Measurements from ENCODE around the gene CEP85. TPM values are rescaled to one million over a fixed set of nuclear protein-coding genes. Genes with fewer than 3 reads are reported as not detected.

CEP85 gene
- total RNA-seq, 1 experiment from 2014 or later, result 37.2 TPM

DNA sequence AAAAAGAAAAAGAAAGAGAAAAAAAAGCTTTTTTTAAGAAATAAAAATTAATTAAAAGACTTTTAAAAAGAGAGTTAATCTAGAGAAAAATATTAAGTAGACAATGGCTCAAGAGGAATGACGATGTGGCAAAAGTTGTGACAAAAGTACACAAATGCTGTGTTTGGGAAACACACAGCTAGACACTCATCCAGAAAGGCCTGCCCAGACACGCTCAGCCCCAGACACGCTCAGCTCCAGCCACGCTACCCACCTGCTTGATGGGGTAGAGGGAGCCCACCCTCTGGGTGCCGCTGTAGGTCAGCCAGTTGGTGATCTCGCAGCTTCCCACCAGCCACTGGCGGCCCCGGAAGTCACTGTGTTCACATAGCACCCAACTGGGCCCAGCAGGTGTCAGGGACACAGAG lies 94.0 kb downstream of the CEP85 start:
- Histone ChIP-seq H3K9me3 (ENCODE audit: control insufficient read depth in 1 of 2, insufficient read depth in 1 of 2, low read depth in 1 of 2, low read length in 2 of 2) (no peaks in the 10 kb centered on the region), H3K9me2 (ENCODE audit: insufficient read depth) (no peaks in the 10 kb centered on the region), H3K27me3 (ENCODE audit: insufficient read depth, low read length) (no peaks in the 10 kb centered on the region), H3K4me1 (ENCODE audit: control insufficient read depth in 1 of 2, insufficient read depth in 2 of 2, low read length in 2 of 2) (peaks cover 0 to 5% of the 10 kb centered on the region in 2 experiments; a peak in 2 of 4 replicates), H3K79me2 (ENCODE audit: insufficient read depth, low read length) (no peaks in the 10 kb centered on the region), H3K27ac (ENCODE audit: low read depth, low read length) (no peak overlapping the region), H2AFZ (ENCODE audit: low read depth, low read length, poor library complexity, severe bottlenecking) (no peak overlapping the region), H3K36me3 (ENCODE audit: control insufficient read depth in 1 of 2, insufficient read depth in 2 of 2, low read length in 2 of 2) (peaks cover 0 to 11% of the 10 kb centered on the region in 2 experiments; a peak in 2 of 4 replicates), H3K4me2 (ENCODE audit: low read length) (no peak overlapping the region), H3K4me3 (replicated peaks in 1 of 2; ENCODE audit: low read depth in 1 of 2, low read length in 2 of 2) (no peak overlapping the region), H3K9ac (ENCODE audit: low read length) (no peak overlapping the region), H4K20me1 (ENCODE audit: insufficient read depth) (no peaks in the 10 kb centered on the region)
- RAD21 ChIA-PET (ENCODE audit: low non-redundant PET in 1 of 2, low total read pairs in 2 of 2, uncharacterized antibody in 2 of 2, unreplicated experiment in 2 of 2), result no interaction called here
- TF ChIP-seq, protein P1, sequence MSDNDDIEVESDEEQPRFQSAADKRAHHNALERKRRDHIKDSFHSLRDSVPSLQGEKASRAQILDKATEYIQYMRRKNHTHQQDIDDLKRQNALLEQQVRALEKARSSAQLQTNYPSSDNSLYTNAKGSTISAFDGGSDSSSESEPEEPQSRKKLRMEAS (IDR thresholded peaks at IDR 0.05), result no peak
- no peak for TF ChIP-seq ZNF274 (IDR thresholded peaks at IDR 0.05; ENCODE audit: low read depth, low read length)
- no peak for TF ChIP-seq CEBPB (IDR thresholded peaks at IDR 0.05; ENCODE audit: low read depth)
- TF ChIP-seq FOSL1 (IDR thresholded peaks at IDR 0.05; ENCODE audit: low read depth), result no peak
- no peak for TF ChIP-seq POLR2A (IDR thresholded peaks at IDR 0.05; ENCODE audit: borderline replicate concordance, extremely low read depth, insufficient read depth, insufficient read length)
- no peak for TF ChIP-seq EZH2phosphoT487 (IDR thresholded peaks at IDR 0.05; ENCODE audit: borderline replicate concordance)
- TF ChIP-seq, protein P2, sequence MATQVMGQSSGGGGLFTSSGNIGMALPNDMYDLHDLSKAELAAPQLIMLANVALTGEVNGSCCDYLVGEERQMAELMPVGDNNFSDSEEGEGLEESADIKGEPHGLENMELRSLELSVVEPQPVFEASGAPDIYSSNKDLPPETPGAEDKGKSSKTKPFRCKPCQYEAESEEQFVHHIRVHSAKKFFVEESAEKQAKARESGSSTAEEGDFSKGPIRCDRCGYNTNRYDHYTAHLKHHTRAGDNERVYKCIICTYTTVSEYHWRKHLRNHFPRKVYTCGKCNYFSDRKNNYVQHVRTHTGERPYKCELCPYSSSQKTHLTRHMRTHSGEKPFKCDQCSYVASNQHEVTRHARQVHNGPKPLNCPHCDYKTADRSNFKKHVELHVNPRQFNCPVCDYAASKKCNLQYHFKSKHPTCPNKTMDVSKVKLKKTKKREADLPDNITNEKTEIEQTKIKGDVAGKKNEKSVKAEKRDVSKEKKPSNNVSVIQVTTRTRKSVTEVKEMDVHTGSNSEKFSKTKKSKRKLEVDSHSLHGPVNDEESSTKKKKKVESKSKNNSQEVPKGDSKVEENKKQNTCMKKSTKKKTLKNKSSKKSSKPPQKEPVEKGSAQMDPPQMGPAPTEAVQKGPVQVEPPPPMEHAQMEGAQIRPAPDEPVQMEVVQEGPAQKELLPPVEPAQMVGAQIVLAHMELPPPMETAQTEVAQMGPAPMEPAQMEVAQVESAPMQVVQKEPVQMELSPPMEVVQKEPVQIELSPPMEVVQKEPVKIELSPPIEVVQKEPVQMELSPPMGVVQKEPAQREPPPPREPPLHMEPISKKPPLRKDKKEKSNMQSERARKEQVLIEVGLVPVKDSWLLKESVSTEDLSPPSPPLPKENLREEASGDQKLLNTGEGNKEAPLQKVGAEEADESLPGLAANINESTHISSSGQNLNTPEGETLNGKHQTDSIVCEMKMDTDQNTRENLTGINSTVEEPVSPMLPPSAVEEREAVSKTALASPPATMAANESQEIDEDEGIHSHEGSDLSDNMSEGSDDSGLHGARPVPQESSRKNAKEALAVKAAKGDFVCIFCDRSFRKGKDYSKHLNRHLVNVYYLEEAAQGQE (IDR thresholded peaks at IDR 0.05; ENCODE audit: low read depth), result no peak
- TF ChIP-seq EZH2 (IDR thresholded peaks at IDR 0.05), result no peak
- no peak for TF ChIP-seq YY1 (IDR thresholded peaks at IDR 0.05; ENCODE audit: extremely low read depth, insufficient replicate concordance, low read depth, low read length)
- no peak for TF ChIP-seq CBX3 (IDR thresholded peaks at IDR 0.05; ENCODE audit: low read depth)
- TF ChIP-seq POLR2AphosphoS5 (IDR thresholded peaks at IDR 0.05; ENCODE audit: low read depth, low read length), result no peak
- no peak for TF ChIP-seq ELF1 (IDR thresholded peaks at IDR 0.05; ENCODE audit: borderline replicate concordance, low read depth)
- TF ChIP-seq JUND (IDR thresholded peaks at IDR 0.05), result no peak
- TF ChIP-seq ZFX (IDR thresholded peaks at IDR 0.05), result no peak
- TF ChIP-seq SRF (IDR thresholded peaks at IDR 0.05; ENCODE audit: low read depth), result no peak
- no peak for TF ChIP-seq TCF7L2 (IDR thresholded peaks at IDR 0.05; ENCODE audit: borderline replicate concordance, extremely low read depth, insufficient read depth, insufficient read length)
- TF ChIP-seq EGR1 (IDR thresholded peaks at IDR 0.05; ENCODE audit: low read depth), result no peak
- TF ChIP-seq, protein P3, sequence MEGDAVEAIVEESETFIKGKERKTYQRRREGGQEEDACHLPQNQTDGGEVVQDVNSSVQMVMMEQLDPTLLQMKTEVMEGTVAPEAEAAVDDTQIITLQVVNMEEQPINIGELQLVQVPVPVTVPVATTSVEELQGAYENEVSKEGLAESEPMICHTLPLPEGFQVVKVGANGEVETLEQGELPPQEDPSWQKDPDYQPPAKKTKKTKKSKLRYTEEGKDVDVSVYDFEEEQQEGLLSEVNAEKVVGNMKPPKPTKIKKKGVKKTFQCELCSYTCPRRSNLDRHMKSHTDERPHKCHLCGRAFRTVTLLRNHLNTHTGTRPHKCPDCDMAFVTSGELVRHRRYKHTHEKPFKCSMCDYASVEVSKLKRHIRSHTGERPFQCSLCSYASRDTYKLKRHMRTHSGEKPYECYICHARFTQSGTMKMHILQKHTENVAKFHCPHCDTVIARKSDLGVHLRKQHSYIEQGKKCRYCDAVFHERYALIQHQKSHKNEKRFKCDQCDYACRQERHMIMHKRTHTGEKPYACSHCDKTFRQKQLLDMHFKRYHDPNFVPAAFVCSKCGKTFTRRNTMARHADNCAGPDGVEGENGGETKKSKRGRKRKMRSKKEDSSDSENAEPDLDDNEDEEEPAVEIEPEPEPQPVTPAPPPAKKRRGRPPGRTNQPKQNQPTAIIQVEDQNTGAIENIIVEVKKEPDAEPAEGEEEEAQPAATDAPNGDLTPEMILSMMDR (IDR thresholded peaks at IDR 0.05 in 2 of 3, conservative IDR thresholded peaks at IDR 0.05 in 1 of 3; ENCODE audit: borderline replicate concordance in 1 of 3, insufficient read depth in 1 of 3, low read depth in 2 of 3, low read length in 2 of 3), result no peak
- no peak for TF ChIP-seq SP1 (IDR thresholded peaks at IDR 0.05; ENCODE audit: low read depth)
- TF ChIP-seq, protein P4, sequence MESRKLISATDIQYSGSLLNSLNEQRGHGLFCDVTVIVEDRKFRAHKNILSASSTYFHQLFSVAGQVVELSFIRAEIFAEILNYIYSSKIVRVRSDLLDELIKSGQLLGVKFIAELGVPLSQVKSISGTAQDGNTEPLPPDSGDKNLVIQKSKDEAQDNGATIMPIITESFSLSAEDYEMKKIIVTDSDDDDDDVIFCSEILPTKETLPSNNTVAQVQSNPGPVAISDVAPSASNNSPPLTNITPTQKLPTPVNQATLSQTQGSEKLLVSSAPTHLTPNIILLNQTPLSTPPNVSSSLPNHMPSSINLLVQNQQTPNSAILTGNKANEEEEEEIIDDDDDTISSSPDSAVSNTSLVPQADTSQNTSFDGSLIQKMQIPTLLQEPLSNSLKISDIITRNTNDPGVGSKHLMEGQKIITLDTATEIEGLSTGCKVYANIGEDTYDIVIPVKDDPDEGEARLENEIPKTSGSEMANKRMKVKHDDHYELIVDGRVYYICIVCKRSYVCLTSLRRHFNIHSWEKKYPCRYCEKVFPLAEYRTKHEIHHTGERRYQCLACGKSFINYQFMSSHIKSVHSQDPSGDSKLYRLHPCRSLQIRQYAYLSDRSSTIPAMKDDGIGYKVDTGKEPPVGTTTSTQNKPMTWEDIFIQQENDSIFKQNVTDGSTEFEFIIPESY (IDR thresholded peaks at IDR 0.05; ENCODE audit: extremely low read depth, insufficient replicate concordance, low read length), result no peak
- intact Hi-C loops (cut with micrococcal nuclease), result no loop called here
- POLR2A ChIA-PET, result interaction anchor here (0.7 kb wide), 1 partner anchor 89 kb away, joined by 3 read pairs; no protein-coding TSS in a partner anchor
- CTCF ChIA-PET, result no interaction called here
- DNase-seq (ENCODE audit: low read depth, low spot score) (no peak), ATAC-seq (no peak)
- BruUV-seq (replicated peaks), result no TSS peak
